ENCODE data around the gene CCDC38.

The CCDC38 gene

DNA sequence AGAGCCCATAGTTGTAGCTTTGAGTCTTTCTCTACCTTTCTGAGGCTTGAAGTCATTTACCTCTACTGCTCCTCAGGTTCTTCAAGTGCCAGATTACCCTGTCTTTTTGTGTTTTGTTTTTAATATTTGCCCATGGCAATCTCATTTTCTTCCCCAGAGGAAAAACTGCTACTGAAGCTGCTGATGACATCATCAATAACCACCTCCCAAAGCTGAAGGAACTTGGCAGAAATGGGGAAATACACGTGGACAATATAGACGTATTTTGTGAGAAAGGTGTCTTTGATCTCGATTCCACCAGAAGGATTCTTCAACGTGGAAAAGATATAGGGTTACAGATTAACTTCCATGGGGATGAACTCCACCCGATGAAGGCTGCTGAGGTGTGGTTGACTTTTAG is 17.8 kb upstream of the CCDC38 start:
- DNase-seq (ENCODE audit: low read depth) = no peak

GRCh38 chr12:95959107-95959506 is 16.7 kb upstream of the CCDC38 start:
- no peak for DNase-seq (ENCODE audit: low read depth)

DNA sequence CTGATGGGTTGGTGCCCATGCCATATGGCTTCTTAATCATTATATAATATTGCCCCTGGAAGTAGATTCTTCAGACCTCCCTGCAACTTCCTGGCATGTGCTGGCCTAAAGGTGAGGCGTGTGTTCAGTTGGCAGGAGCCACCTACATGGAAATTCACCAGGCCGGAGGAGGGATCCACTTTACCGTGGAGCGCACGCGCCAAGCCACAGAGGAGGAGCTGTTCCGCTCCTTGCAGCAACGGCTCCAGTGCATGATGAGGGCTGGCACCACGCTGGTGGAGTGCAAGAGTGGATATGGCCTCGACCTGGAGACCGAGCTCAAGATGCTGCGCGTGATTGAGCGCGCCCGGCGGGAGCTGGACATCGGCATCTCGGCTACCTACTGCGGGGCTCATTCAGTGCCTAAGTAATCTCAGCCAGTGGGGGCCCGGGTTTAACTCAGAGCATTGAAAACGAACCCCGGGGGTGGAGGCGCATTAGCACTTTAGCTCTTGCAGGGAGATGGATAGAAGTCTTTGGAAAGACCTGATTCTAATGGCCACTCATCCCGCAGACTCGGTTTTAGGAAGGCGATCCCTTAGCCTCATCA is 14.2 kb upstream of the CCDC38 start:
- no peak for DNase-seq (ENCODE audit: low read depth)

- DNase-seq (ENCODE audit: low read depth) = no peak
These were observed 13.2 kb upstream of the CCDC38 start for GRCh38 chr12:95955549-95956159.

GRCh38 chr12:95953000-95953399 is 10.6 kb upstream of the CCDC38 start:
- no peak for DNase-seq (ENCODE audit: low read depth)

DNA sequence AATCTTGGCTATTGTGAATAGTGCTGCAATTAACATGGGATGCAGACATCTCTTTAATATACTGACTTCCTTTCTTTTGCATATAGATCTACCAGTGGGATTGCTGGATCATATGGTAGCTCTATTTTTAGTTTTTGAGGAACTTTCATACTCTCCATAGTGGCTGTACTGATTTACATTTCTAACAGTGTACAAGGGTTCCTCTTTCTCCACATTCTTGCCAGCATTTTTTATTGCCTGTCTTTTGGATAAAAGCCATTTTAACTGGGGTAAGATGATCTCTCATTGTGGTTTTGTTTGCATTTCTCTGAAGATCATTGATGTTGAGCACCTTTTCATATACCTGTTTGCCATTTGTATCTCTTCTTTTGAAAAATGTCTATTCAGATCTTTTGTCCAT is 9.1 kb upstream of the CCDC38 start:
- DNase-seq (ENCODE audit: low read depth) = no peak

GRCh38 chr12:95949477-95950206 is 7.2 kb upstream of the CCDC38 start:
- DNase-seq (ENCODE audit: low read depth) = no peak

DNA sequence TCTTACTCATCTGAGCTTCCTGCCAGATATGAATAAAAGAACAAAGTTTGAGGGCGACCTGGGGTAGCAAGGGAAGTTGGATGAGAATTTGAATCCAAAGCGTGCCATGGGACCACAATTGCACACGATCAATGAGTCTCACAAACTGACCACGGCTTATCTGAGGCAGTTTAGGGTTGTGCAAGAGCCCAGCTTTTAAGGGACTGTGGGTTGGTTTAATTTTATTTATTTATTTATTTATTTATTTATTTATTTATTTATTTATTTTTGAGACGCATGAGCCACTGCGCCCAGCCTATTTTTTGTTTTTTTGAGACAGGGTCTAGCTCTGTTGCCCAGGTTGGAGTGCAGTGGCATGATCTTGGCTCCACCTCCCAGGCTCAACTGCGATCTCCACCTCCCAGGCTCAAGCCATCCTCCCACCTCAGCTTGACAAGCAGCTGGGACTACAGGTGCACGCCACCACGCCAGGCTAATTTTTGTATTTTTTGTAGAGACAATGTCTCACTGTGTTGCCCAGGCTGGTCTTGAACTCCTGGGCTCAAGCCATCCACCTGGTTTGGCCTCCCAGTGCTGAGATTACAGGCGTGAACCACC is 1.8 kb upstream of the CCDC38 start:
- DNase-seq (ENCODE audit: low read depth) = no peak

DNA sequence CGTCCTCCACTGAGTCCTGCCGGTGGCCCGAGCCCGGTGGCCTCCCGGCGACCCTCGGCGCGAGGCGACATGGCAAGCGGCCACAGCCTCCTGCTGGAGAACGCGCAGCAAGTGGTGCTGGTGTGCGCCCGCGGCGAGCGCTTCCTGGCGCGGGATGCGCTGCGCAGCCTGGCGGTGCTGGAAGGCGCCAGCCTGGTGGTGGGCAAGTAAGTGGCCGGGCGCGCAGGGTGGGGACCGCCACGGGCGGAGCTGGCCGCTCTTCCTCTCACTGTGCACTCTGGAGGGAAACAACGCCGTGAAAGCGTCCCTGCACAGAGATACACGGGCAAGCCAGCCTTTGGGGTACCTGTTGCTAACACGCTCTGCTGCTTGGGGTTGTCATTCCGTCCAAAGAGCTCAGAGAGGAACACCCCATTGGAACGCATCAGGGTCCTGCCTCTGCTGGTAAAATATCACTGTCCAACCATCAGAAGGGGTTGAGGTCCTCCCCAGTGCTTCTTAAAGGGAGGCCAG is 972 bp upstream of the CCDC38 start, which contains the start of gene AMDHD1:
TSS of gene AMDHD1 (plus strand) at position 2 of the 513 bp plus-strand sequence. CDS start at position 70, 68 bp downstream.
- no peak for DNase-seq (ENCODE audit: low read depth)

- DNase-seq (ENCODE audit: low read depth) = no peak
These were observed 302 bp downstream of the CCDC38 start for GRCh38 chr12:95942101-95942523.

- DNase-seq (ENCODE audit: low read depth) = no peak
These were observed 1.9 kb downstream of the CCDC38 start for GRCh38 chr12:95940514-95940913.

DNA sequence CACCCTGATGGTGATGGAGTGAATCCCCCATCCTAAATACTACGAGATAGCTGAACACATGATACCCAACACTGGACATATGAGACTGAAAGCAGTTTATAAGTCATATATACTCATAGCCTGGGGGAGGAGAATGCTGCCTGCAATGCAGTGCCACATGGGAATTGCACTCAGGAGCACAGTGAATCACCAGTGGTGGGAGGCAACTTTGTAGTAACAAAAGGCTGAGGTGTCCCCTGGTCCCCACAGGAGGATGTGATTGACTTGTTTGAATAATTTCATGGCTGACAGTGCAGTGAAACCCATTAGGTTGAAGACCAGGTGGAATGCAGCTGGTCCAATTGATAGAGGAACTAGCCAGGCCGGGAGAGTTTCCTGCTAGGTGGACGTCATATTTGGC is 20.2 kb downstream of the CCDC38 start:
- DNase-seq (ENCODE audit: low read depth) = no peak

DNA sequence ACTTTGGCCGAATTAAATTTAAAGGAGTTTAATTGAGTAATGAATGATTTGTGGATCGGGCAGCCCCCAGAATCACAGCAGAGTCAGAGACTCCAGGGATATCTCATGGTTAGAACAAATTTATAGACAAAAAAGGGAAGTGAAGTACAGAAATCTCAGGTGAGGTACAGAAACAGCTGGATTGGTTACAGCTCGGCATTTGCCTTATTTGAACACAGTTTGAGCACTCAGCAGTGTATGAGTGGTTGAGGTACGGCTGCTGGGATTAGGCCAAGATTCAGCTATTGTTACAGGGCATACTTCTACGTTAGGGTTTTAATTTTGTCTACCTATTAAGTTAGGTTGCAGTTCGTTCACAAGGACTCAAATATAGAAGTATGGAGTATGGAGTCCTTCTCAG is 23.3 kb downstream of the CCDC38 start:
- no peak for DNase-seq (ENCODE audit: low read depth)

DNA sequence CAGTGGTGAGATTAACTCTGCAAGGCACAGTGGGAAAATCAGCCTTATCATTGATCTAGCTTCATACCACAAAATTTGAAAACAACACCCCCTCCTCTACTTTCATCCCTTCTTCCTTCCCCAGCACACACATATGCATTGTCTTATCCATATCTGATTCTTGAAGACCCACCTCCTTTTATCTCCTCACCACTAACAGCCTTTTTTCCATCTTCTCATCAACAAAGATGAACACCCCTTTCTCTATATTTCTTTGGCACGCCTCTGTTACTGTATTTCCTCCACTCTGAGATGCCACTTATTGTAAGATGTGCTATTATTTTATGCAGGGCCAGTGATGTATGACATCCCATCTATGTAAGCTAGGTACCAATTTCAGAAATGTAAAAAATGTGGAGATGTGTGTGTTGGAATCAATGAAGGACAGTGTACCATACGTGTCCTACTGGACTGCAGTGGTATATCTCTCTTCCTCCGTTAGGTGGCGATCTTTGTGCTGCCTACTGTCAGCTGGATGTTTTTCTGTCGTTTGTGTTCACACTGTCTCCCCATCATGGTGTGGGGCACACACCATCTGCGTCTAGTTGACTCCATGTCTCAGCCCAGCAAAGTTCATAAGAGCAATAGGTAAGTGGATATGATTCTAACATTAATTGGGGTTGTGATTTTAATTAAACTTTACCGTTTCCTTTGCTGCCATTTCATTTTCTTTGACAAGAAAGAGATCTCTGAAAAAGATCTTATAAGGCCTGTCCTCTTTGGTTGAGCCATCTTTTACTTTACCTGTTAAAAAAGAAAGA is 24.0 kb downstream of the CCDC38 start:
- DNase-seq (ENCODE audit: low read depth) = peak; percentile 36

- no peak for DNase-seq (ENCODE audit: low read depth)
These were observed 32.5 kb downstream of the CCDC38 start for GRCh38 chr12:95909871-95910270.

- peak; percentile 9 for DNase-seq (ENCODE audit: low read depth)
These were observed 33.8 kb downstream of the CCDC38 start for GRCh38 chr12:95908573-95908972.

DNA sequence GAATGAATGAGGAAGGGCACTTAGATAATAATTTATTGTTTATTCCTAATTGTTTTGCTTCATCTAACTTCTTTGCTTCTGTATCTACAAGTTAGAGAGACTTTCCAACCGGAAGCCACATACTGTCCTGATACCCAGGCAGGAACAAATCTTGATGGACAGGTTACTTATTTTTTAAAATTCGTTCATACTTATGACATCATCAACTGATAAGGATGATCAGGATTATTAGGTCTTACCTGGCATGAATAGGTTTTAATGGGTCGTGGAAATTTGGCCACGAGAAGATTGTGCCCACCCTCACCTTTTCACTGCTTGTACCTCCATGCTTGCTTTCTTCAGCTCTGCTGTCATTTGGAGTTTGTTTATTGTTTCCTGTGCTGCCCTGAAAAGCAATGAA is 44.3 kb downstream of the CCDC38 start:
- DNase-seq (ENCODE audit: low read depth) = no peak

GRCh38 chr12:95896846-95897245 is 45.6 kb downstream of the CCDC38 start:
- no peak for DNase-seq (ENCODE audit: low read depth)

DNA sequence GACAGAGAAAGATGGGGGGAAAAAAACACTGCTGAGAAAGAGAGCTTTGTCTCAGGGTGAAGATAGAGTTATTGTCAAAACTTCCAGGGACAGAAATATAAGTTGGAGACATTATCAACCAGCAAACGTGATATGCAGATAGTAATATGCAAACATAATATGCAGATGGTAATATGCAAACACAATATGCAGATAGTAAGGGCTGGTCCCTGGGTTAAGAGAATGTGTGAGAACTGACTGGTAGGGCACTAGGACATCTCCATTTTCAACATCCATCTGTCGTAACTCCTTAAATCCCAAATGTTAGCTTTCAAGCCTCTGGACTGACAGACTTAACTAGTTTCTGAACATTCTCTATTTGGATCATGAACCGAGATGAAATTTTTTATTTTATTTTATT is 51.5 kb downstream of the CCDC38 start:
- DNase-seq (ENCODE audit: low read depth) = no peak

GRCh38 chr12:95887311-95887710 is 55.1 kb downstream of the CCDC38 start:
- DNase-seq (ENCODE audit: low read depth) = no peak

DNA sequence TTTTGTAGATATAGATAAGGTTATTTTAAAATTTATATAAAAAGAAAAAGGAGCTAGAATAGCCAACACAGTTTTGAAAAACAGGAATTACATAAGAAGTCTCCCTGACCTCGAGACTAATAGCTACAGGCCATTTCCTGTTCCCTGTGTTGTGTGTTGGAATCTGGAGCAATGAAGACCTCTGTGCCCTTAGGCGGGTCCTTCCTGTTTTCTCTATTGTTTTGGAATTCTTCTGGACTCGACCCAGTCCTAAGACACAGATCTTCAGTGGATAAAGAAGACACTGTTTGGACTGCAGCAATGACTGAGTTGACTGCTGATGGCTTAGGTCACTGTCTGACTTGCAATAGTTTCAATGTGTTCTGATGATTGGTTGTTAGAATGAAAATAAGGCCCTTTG is 57.4 kb downstream of the CCDC38 start:
- no peak for DNase-seq (ENCODE audit: low read depth)

- DNase-seq (ENCODE audit: low read depth) = no peak
These were observed 59.5 kb downstream of the CCDC38 start for GRCh38 chr12:95882873-95883272.

Measured in fibroblast of the conjunctiva (primary cell).